Neutrophil (primary cell): ENCODE measurements around the gene NBAS.

ENCODE experiments used
- H3K27ac ChIP-seq: fragments of 200-600 bp; sonication (generic); 2 replicates; pipeline ENCODE4 v1.5.1; 2016; ENCODE audit warnings: mild to moderate bottlenecking, moderate library complexity
- H3K27me3 ChIP-seq: fragments of 200-600 bp; sonication (generic); 2 replicates; pipeline ENCODE4 v1.6.0; 2016; ENCODE audit warnings: mild to moderate bottlenecking
- H3K36me3 ChIP-seq: fragments of 200-600 bp; sonication (generic); 2 replicates; pipeline ENCODE4 v1.5.1; 2017
- H3K4me1 ChIP-seq, 2 experiments: fragments of 200-600 bp in 1 of 2; sonication (generic) in 1 of 2; 1 replicate in 1 of 2; 2 replicates in 1 of 2; pipeline versions ENCODE4 v1.5.1 to v1.6.1; 2013 to 2016; ENCODE audit warnings: low read depth in 1 of 2, low read length in 1 of 2, mild to moderate bottlenecking in 1 of 2, moderate library complexity in 1 of 2; ENCODE audit not compliant: control insufficient read depth in 1 of 2, insufficient read depth in 1 of 2
- H3K4me3 ChIP-seq, 2 experiments: fragments of 200-600 bp in 1 of 2; sonication (generic) in 1 of 2; 1 replicate in 1 of 2; 2 replicates in 1 of 2; pipeline ENCODE4 v1.5.1; 2013 to 2016; ENCODE audit warnings: low read depth in 1 of 2, low read length in 1 of 2, mild to moderate bottlenecking in 1 of 2, moderate library complexity in 1 of 2
- H3K9me3 ChIP-seq: fragments of 200-600 bp; sonication (generic); 2 replicates; pipeline ENCODE4 v1.5.1; 2016
- TF ChIP-seq, protein P1 (sequence below): fragments of 200-600 bp; sonication (generic); IDR thresholded peaks from 2 replicates; pipeline ENCODE4 v1.5.1; 2016; ENCODE audit warnings: antibody characterized with exemption

NBAS gene

DNA sequence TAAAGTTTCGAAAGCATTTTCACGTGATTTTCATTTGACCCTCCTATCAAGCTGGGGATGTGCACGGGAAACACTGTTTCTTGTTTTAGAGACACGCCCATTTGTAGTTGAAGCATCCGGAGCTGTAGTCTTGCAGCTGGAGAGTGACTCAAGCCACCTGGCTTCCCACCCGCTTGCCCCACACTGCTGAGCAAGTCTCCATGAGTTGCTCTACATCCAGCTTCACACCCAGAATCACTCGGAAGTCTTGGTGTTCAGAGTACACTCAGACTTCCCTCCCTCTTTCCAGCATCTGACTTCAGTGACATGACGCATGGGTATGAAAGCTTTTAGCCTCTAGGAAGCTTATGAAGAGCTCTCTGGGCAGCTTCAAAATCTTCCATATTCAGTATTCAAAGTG lies 262.4 kb downstream of the NBAS start:
- TF ChIP-seq, protein P1, sequence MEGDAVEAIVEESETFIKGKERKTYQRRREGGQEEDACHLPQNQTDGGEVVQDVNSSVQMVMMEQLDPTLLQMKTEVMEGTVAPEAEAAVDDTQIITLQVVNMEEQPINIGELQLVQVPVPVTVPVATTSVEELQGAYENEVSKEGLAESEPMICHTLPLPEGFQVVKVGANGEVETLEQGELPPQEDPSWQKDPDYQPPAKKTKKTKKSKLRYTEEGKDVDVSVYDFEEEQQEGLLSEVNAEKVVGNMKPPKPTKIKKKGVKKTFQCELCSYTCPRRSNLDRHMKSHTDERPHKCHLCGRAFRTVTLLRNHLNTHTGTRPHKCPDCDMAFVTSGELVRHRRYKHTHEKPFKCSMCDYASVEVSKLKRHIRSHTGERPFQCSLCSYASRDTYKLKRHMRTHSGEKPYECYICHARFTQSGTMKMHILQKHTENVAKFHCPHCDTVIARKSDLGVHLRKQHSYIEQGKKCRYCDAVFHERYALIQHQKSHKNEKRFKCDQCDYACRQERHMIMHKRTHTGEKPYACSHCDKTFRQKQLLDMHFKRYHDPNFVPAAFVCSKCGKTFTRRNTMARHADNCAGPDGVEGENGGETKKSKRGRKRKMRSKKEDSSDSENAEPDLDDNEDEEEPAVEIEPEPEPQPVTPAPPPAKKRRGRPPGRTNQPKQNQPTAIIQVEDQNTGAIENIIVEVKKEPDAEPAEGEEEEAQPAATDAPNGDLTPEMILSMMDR: no peak
- Histone ChIP-seq H3K4me1 (peaks cover 0 to 7% of the 10 kb centered on the region in 2 experiments), H3K27ac (no peak overlapping the region), H3K36me3 (peaks cover 9% of the 10 kb centered on the region), H3K9me3 (no peaks in the 10 kb centered on the region), H3K27me3 (no peaks in the 10 kb centered on the region), H3K4me3 (no peak overlapping the region)

DNA sequence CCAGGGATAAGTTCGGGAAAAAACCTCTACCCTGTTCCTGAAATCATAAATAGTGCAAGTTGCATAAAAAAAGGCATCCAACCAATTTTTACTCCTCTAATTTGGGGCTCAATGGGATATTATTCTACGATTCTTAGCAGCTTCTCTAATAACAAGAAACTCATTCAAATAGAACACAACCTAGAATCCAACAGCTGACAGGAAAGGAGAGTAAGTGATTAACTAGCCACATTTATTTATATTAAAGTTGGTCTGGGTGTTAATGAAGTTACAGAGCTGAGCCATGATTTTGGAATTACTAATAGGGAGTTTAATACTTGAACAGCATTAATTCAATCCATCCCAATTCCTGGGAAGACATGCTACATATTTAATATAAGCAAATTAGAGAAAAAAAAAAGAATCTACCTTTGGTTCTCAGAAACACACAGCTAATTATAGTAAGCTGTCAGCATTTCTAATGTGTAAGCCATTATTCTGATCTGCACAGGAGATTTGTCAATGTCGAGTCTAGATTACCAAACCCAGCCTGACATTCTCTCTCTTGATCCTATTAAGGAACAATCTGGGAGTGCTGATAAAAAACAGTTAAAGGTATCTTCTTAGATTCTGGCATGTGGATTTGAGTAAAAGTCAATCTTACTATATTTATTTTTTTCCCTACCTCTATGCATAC lies 267.7 kb downstream of the NBAS start:
- H3K9me3 ChIP-seq: no peaks in the 10 kb centered on the region
- TF ChIP-seq, protein P1: no peak
- no peaks in the 10 kb centered on the region for H3K27me3 ChIP-seq
- H3K36me3 ChIP-seq: peaks cover 13% of the 10 kb centered on the region
- no peak overlapping the region for H3K27ac ChIP-seq
- H3K4me3 ChIP-seq: no peak overlapping the region
- H3K4me1 ChIP-seq: no peaks in the 10 kb centered on the region

DNA sequence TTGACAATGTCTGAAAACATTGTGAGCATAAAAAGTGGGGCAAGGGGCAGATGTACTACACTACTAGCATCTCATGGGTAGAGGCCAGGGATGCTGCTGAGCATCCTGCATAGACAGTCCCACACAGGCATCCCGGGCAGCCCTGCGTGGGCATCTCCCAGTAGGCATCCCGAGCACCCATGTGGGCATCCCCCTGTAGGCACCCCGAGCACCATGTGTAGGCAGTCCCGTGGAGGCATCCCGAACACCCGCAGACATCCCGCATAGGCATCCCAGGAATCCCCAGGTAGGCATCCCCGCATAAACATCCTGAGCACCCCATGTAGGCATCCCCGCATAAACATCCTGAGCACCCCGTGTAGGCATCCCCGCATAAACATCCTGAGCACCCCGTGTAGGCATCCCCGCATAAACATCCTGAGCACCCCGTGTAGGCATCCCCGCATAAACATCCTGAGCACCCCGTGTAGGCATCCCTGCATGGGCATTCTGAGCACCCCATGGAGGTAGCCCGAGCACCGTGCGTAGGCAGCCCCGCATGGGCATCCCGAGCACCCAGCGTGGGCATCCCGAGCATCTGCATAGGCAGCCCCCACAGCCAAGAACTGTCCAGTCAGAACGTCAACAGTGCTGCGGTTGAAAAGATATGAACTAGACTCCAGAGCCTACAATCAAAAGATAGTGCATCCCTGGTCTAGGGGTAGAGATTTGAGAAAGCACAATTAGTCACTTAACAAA lies 273.5 kb downstream of the NBAS start:
- H3K27ac ChIP-seq: no peak overlapping the region
- H3K9me3 ChIP-seq: no peaks in the 10 kb centered on the region
- H3K4me3 ChIP-seq: no peak overlapping the region
- no peaks in the 10 kb centered on the region for H3K27me3 ChIP-seq
- no peaks in the 10 kb centered on the region for H3K4me1 ChIP-seq
- TF ChIP-seq, protein P1: no peak
- peaks cover 13% of the 10 kb centered on the region for H3K36me3 ChIP-seq

DNA sequence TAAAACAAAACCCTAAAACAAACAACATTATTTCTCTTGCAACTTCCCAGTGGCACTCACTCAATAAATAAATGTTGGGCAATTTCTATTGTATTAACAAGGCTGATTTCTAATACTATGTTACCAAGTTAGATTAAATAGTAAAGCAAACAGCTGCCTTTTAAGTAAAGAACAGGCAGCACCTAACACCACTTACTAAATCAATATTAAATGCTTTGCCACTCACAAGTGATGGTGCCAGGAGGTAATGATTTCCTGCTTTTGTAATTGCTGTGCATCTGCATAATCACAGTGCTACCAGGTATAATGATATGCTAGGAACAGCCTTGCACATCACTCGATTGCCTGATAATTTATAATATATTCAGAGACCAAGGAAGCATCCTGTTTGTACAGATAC lies 276.5 kb downstream of the NBAS start:
- H3K4me1 ChIP-seq: no peaks in the 10 kb centered on the region
- H3K27ac ChIP-seq: no peak overlapping the region
- TF ChIP-seq, protein P1: no peak
- H3K4me3 ChIP-seq: no peak overlapping the region
- H3K9me3 ChIP-seq: no peaks in the 10 kb centered on the region
- no peaks in the 10 kb centered on the region for H3K27me3 ChIP-seq
- H3K36me3 ChIP-seq: peaks cover 5% of the 10 kb centered on the region

DNA sequence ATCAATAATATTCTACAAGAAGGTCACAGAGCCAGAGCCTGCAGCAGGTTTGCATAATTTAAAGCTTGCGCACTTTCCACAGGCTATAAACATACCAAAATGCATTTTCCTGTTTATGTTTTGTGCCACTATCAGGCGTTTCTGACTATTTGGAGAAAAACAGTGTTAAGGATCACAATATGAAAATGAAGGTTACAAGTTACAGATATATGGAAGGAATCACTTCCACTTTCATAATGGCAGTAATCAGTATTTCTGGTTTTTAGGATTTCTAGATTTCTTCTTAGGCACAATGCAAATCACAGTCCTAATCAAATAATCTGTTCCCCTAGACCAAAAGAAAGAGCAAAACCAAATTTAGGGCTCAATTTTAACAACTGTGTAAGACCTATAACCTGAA lies 279.5 kb downstream of the NBAS start:
- TF ChIP-seq, protein P1: no peak
- Histone ChIP-seq H3K4me3 (no peak overlapping the region), H3K27ac (no peak overlapping the region), H3K4me1 (peaks cover 0 to 6% of the 10 kb centered on the region in 2 experiments), H3K36me3 (no peaks in the 10 kb centered on the region), H3K27me3 (no peaks in the 10 kb centered on the region), H3K9me3 (no peaks in the 10 kb centered on the region)
